H1 (cell line): ENCODE measurements around the gene DIAPH2. TPM values are rescaled to one million over a fixed set of nuclear protein-coding genes. Genes with fewer than 3 reads are reported as not detected.

Experiments
- CTCF ChIA-PET: fragments of 300-600 bp; sonication (Branson Sonifier 250); formaldehyde crosslinking; loops from one replicate; lab custom pipeline; 2021; ENCODE audit not compliant: partially characterized antibody; lab: Charles Lee
- POLR2A ChIA-PET: fragments of 300-600 bp; sonication (Branson Sonifier 250); formaldehyde crosslinking; loops from one replicate; lab custom pipeline; 2021; ENCODE audit warnings: inconsistent platforms; ENCODE audit not compliant: partially characterized antibody; lab: Charles Lee
- DNase-seq, 2 experiments: peaks; one replicate each; pipeline versions ENCODE4 v3.0.0 to v3.0.0-alpha.2; 2010 to 2022; ENCODE audit warnings: low spot score in 2 of 2, low read depth in 1 of 2, mixed read lengths in 1 of 2
- FAIRE-seq: peaks from 2 replicates; lab custom pipeline; 2011; peaks lifted over from hg19 to GRCh38; lab: Jason Lieb, UNC
- H2AFZ ChIP-seq: 2 replicates; pipeline ENCODE4 v1.8.1; 2012; ENCODE audit warnings: low read length, inconsistent platforms
- H2AK5ac ChIP-seq: 2 replicates; pipeline ENCODE4 v1.6.1; 2013; ENCODE audit warnings: low read depth, low read length
- H2BK120ac ChIP-seq: replicated peaks from 2 replicates; pipeline ENCODE3; 2013; ENCODE audit warnings: low read depth, low read length, inconsistent platforms
- H2BK12ac ChIP-seq: 2 replicates; pipeline ENCODE4 v1.6.1; 2013; ENCODE audit warnings: low read depth, low read length
- H2BK15ac ChIP-seq: 2 replicates; pipeline ENCODE4 v1.6.1; 2013; ENCODE audit warnings: low read length
- H2BK20ac ChIP-seq: 2 replicates; pipeline ENCODE4 v1.6.1; 2013; ENCODE audit warnings: low read length
- H2BK5ac ChIP-seq: 2 replicates; pipeline ENCODE4 v1.6.1; 2013; ENCODE audit warnings: low read depth, low read length
- H3K14ac ChIP-seq: 2 replicates; pipeline ENCODE4 v1.6.1; 2013; ENCODE audit warnings: inconsistent platforms; ENCODE audit not compliant: insufficient read length
- H3K18ac ChIP-seq: 2 replicates; pipeline ENCODE4 v1.6.1; 2013; ENCODE audit warnings: low read length; ENCODE audit errors: extremely low read depth
- H3K23ac ChIP-seq: 2 replicates; pipeline ENCODE4 v1.6.1; 2013; ENCODE audit warnings: inconsistent platforms; ENCODE audit not compliant: insufficient read length
- H3K23me2 ChIP-seq: 2 replicates; pipeline ENCODE4 v1.6.1; 2013; ENCODE audit warnings: low read depth, low read length
- H3K27ac ChIP-seq: 2 replicates; pipeline ENCODE4 v1.6.1; 2011; ENCODE audit warnings: low read depth, low read length, inconsistent platforms
- H3K27me3 ChIP-seq, 4 experiments: replicated peaks in 1 of 4; 1 replicate in 1 of 4; 2 replicates in 3 of 4; pipeline versions ENCODE4 v1.6.1 to v1.8.1; 2011 to 2013; ENCODE audit warnings: low read length in 3 of 4, mild to moderate bottlenecking in 3 of 4, inconsistent platforms in 2 of 4, mixed read lengths in 2 of 4, moderate library complexity in 1 of 4; ENCODE audit not compliant: control insufficient read depth in 3 of 4, insufficient read depth in 3 of 4; ENCODE audit errors: extremely low read depth in 1 of 4
- H3K36me3 ChIP-seq, 4 experiments: 2 replicates each; pipeline versions ENCODE4 v1.6.1 to v1.8.1; 2011 to 2013; ENCODE audit warnings: mild to moderate bottlenecking in 4 of 4, low read length in 3 of 4, moderate library complexity in 2 of 4, control low read depth in 1 of 4, inconsistent platforms in 1 of 4; ENCODE audit not compliant: insufficient read depth in 4 of 4, control insufficient read depth in 2 of 4
- H3K4ac ChIP-seq: replicated peaks from 2 replicates; pipeline ENCODE3; 2013; ENCODE audit warnings: low read length, low read depth, mixed read lengths, inconsistent platforms; ENCODE audit not compliant: insufficient read length
- H3K4me1 ChIP-seq, 4 experiments: replicated peaks in 1 of 4; 1 replicate in 1 of 4; 2 replicates in 3 of 4; pipeline versions ENCODE4 v1.6.1 to v1.8.1; 2011 to 2013; ENCODE audit warnings: low read length in 3 of 4, inconsistent platforms in 2 of 4, mixed read lengths in 1 of 4; ENCODE audit not compliant: insufficient read depth in 4 of 4, control insufficient read depth in 3 of 4
- H3K4me2 ChIP-seq, 2 experiments: 2 replicates each; pipeline versions ENCODE4 v1.6.1 to v1.8.1; 2011 to 2013; ENCODE audit warnings: low read depth in 2 of 2, low read length in 2 of 2, control low read depth in 1 of 2, inconsistent platforms in 1 of 2, mild to moderate bottlenecking in 1 of 2; ENCODE audit not compliant: insufficient read depth in 1 of 2
- H3K4me3 ChIP-seq, 4 experiments: fragments of 200-600, 300-600 bp in 1 of 4; sonication (generic), shearing (Covaris generic), sonication (Bioruptor Twin) in 1 of 4; 2 replicates each; pipeline versions ENCODE4 v1.5.1 to v1.8.1; 2011 to 2016; ENCODE audit warnings: low read length in 4 of 4, low read depth in 3 of 4, control low read depth in 2 of 4, inconsistent platforms in 2 of 4, mild to moderate bottlenecking in 2 of 4, mixed read lengths in 1 of 4, moderate library complexity in 1 of 4; ENCODE audit not compliant: insufficient read depth in 2 of 4; ENCODE audit errors: extremely low read depth in 1 of 4
- H3K56ac ChIP-seq: replicated peaks from 2 replicates; pipeline ENCODE3; 2013; ENCODE audit warnings: low read depth, mild to moderate bottlenecking, mixed read lengths, low read length, inconsistent platforms; ENCODE audit not compliant: insufficient read length
- H3K79me1 ChIP-seq: 2 replicates; pipeline ENCODE4 v1.6.1; 2013; ENCODE audit warnings: low read depth, low read length, control low read depth
- H3K79me2 ChIP-seq, 2 experiments: 2 replicates each; pipeline versions ENCODE4 v1.6.1 to v1.8.1; 2012 to 2013; ENCODE audit warnings: low read length in 2 of 2, mild to moderate bottlenecking in 2 of 2, inconsistent platforms in 1 of 2; ENCODE audit not compliant: insufficient read depth in 2 of 2, control insufficient read depth in 1 of 2
- H3K9ac ChIP-seq, 4 experiments: replicated peaks in 1 of 4; 1 replicate in 1 of 4; 2 replicates in 3 of 4; pipeline versions ENCODE4 v1.6.1 to v1.8.1; 2011 to 2013; ENCODE audit warnings: low read depth in 3 of 4, low read length in 3 of 4, control low read depth in 2 of 4, mild to moderate bottlenecking in 2 of 4, moderate library complexity in 2 of 4, inconsistent platforms in 1 of 4; ENCODE audit errors: extremely low read depth in 1 of 4
- H3K9me3 ChIP-seq, 2 experiments: 2 replicates each; pipeline versions ENCODE4 v1.6.1 to v1.8.1; 2012 to 2013; ENCODE audit warnings: mild to moderate bottlenecking in 2 of 2, moderate library complexity in 2 of 2, control low read depth in 1 of 2, inconsistent platforms in 1 of 2, low read depth in 1 of 2, low read length in 1 of 2, mixed read lengths in 1 of 2; ENCODE audit not compliant: insufficient read depth in 2 of 2
- H4K20me1 ChIP-seq, 2 experiments: replicated peaks in 1 of 2; 2 replicates each; pipeline versions ENCODE3 to v1.8.1; 2011 to 2013; ENCODE audit warnings: inconsistent platforms in 2 of 2, low read length in 2 of 2, mild to moderate bottlenecking in 1 of 2; ENCODE audit not compliant: insufficient read depth in 2 of 2, control insufficient read depth in 1 of 2
- H4K5ac ChIP-seq: 2 replicates; pipeline ENCODE4 v1.6.1; 2013; ENCODE audit warnings: low read length, low read depth, mixed read lengths, inconsistent platforms; ENCODE audit not compliant: insufficient read length
- H4K8ac ChIP-seq: 2 replicates; pipeline ENCODE4 v1.8.0; 2013; ENCODE audit warnings: mild to moderate bottlenecking, moderate library complexity, low read length, inconsistent platforms; ENCODE audit not compliant: insufficient read depth; ENCODE audit errors: extremely low read depth
- H4K91ac ChIP-seq: replicated peaks from 2 replicates; pipeline ENCODE3; 2013; ENCODE audit warnings: low read length, mixed read lengths, inconsistent platforms; ENCODE audit not compliant: insufficient read length
- ASH2L ChIP-seq: fragments of 200-600, 300-600 bp; sonication (generic); IDR thresholded peaks from one replicate; pipeline ENCODE4 v1.7.1; 2017; ENCODE audit warnings: low read length
- BRCA1 ChIP-seq: IDR thresholded peaks from 2 replicates; pipeline ENCODE4 v1.6.1; 2012; ENCODE audit warnings: low read depth, low read length, improper control_type of control experiment
- CBX8 ChIP-seq: fragments of 300-800, 300-1000 bp; sonication (generic); IDR thresholded peaks from 2 replicates; pipeline ENCODE4 v1.7.1; 2016; ENCODE audit warnings: low read depth, low read length, borderline replicate concordance
- CHD1 ChIP-seq: IDR thresholded peaks from 2 replicates; pipeline ENCODE4 v1.6.1; 2012; ENCODE audit warnings: low read depth, low read length, improper control_type of control experiment
- CREB1 ChIP-seq: IDR thresholded peaks from 2 replicates; pipeline ENCODE4 v1.6.1; 2012; ENCODE audit warnings: inconsistent platforms
- E2F6 ChIP-seq: IDR thresholded peaks from 2 replicates; pipeline ENCODE4 v1.6.1; 2012; ENCODE audit warnings: inconsistent platforms
- HDAC6 ChIP-seq: IDR thresholded peaks from one replicate; pipeline ENCODE4 v1.7.1; 2012; ENCODE audit warnings: low read depth, mild to moderate bottlenecking, inconsistent platforms, low read length, moderate library complexity
- JUN ChIP-seq: IDR thresholded peaks from 2 replicates; pipeline ENCODE4 v1.6.1; 2011; ENCODE audit warnings: low read depth, mild to moderate bottlenecking, improper control_type of control experiment, low read length
- POU5F1 ChIP-seq: IDR thresholded peaks from 2 replicates; pipeline ENCODE4 v1.6.1; 2011; ENCODE audit warnings: low read depth, mild to moderate bottlenecking, low read length, moderate library complexity
- SIN3A ChIP-seq, 2 experiments: IDR thresholded peaks in 1 of 2; conservative IDR thresholded peaks in 1 of 2; 2 replicates each; pipeline ENCODE4 v1.6.1; 2011 to 2012; ENCODE audit warnings: low read length in 2 of 2, improper control_type of control experiment in 1 of 2, low read depth in 1 of 2, mild to moderate bottlenecking in 1 of 2
- SRF ChIP-seq: IDR thresholded peaks from 2 replicates; pipeline ENCODE4 v1.6.1; 2011; ENCODE audit warnings: mild to moderate bottlenecking, low read depth, low read length, moderate library complexity
- SUZ12 ChIP-seq: fragments of 200-600 bp; sonication (generic); IDR thresholded peaks from 2 replicates; pipeline ENCODE4 v1.6.1; 2012; ENCODE audit warnings: mild to moderate bottlenecking, inconsistent platforms, low read length, moderate library complexity, mixed read lengths
- TBP ChIP-seq: IDR thresholded peaks from 2 replicates; pipeline ENCODE4 v1.6.1; 2011; ENCODE audit warnings: low read depth, low read length, improper control_type of control experiment
- ZNF274 ChIP-seq: IDR thresholded peaks from 2 replicates; pipeline ENCODE4 v1.7.0; 2012; ENCODE audit warnings: low read length, borderline replicate concordance; ENCODE audit errors: extremely low read depth
- WGBS, 2 experiments: shearing (Covaris generic) in 1 of 2; methylation state at CpG; one replicate each; pipeline versions ENCODE4 v1.1.6 to v1.1.7; 2013 to 2015; ENCODE audit warnings: low lambda C conversion rate in 2 of 2, mixed read lengths in 2 of 2, inconsistent platforms in 1 of 2, low coverage in 1 of 2, missing lambda C conversion rate in 1 of 2; ENCODE audit not compliant: insufficient replicate concordance in 2 of 2, insufficient coverage in 1 of 2, insufficient read length in 1 of 2; ENCODE audit errors: extremely low coverage in 1 of 2, missing lambda C conversion rate in 1 of 2; 5-methylcytosine and 5-hydroxymethylcytosine counted together
- polyA plus RNA-seq, 7 experiments: library from polyadenylated mRNA; depleted of rRNA in 3 of 7; stranded (reverse) in 5 of 7; unstranded in 2 of 7; fragments of >200 nt in 5 of 7; fragments of 200-250 nt in 2 of 7; gene quantifications; 1 replicate in 5 of 7; 2 replicates in 1 of 7; 4 replicates in 1 of 7; pipeline versions ENCODE4 v1.2.1 to v1.2.3, GENCODE V29; 2011 to 2013; ENCODE audit warnings: missing spikeins in 2 of 7, mixed read lengths in 2 of 7
- total RNA-seq: library from RNA; stranded (reverse); fragmentation: NEBNext Ultra II Directional; extraction: Animal tissue kit (Norgen Biotek cat#: 25700); gene quantifications from 2 replicates; pipeline ENCODE4 v1.2.1, GENCODE V29; 2021

The DIAPH2 gene
- total and polyA plus RNA-seq, 2 of the 8 experiments (the other 6 are each of a cell fraction or from before 2014, with no cell fraction given), result 4.4 to 24.3 TPM

- no peaks in the 10 kb centered on the region for H3K79me1 ChIP-seq
- CTCF ChIA-PET, result interaction anchor here (0.8 kb wide), 1 partner anchor 54 kb away, joined by 3 read pairs; no protein-coding TSS in a partner anchor
- no peak overlapping the region for H3K4me2 ChIP-seq
- H2BK20ac ChIP-seq, result no peak overlapping the region
- H2BK5ac ChIP-seq, result no peak overlapping the region
- DNase-seq, result no peak
- no peak overlapping the region for H4K91ac ChIP-seq
- no peak overlapping the region for H2BK12ac ChIP-seq
- WGBS, 2 experiments, result 75% methylated on average over 1 of the region's 1 CpG; no CpG with 5 or more reads in 1 of the 2 experiments
- no peak overlapping the region for H3K9ac ChIP-seq
- H2BK120ac ChIP-seq, result no peak overlapping the region
- no peak overlapping the region for H2BK15ac ChIP-seq
- no peak overlapping the region for H3K4ac ChIP-seq
- H3K9me3 ChIP-seq, result no peaks in the 10 kb centered on the region
- H3K18ac ChIP-seq, result no peak overlapping the region
- H3K23ac ChIP-seq, result no peak overlapping the region
- no peak overlapping the region for H2AFZ ChIP-seq
- no peaks in the 10 kb centered on the region for H3K23me2 ChIP-seq
- H3K4me1 ChIP-seq, result peaks cover 0 to 2% (median 0%) of the 10 kb centered on the region in 4 experiments; a peak in 1 of 7 replicates
- no peak overlapping the region for H3K27ac ChIP-seq
- H3K56ac ChIP-seq, result no peak overlapping the region
- POLR2A ChIA-PET, result no interaction called here
- no peak overlapping the region for H3K4me3 ChIP-seq
- no peak for FAIRE-seq
- no peaks in the 10 kb centered on the region for H3K27me3 ChIP-seq
- H3K14ac ChIP-seq, result no peak overlapping the region
- H3K36me3 ChIP-seq, result no peaks in the 10 kb centered on the region
- H3K79me2 ChIP-seq, result no peaks in the 10 kb centered on the region; a peak in 1 of 4 replicates
- no peak overlapping the region for H2AK5ac ChIP-seq
- H4K8ac ChIP-seq, result no peak overlapping the region
- no peaks in the 10 kb centered on the region for H4K20me1 ChIP-seq
- H4K5ac ChIP-seq, result no peak overlapping the region
- no peak for TF ChIP-seq CHD1
- TF ChIP-seq POU5F1, result no peak
- no peak for TF ChIP-seq CBX8
- TF ChIP-seq TBP, result no peak
- TF ChIP-seq SIN3A (conservative IDR thresholded peaks at IDR 0.05 in 1 of 2, IDR thresholded peaks at IDR 0.05 in 1 of 2; ENCODE audit: low read depth in 1 of 2, low read length in 2 of 2), result no peak
- no peak for TF ChIP-seq HDAC6
- TF ChIP-seq ZNF274, result no peak
- TF ChIP-seq SRF, result no peak
- TF ChIP-seq ASH2L, result no peak
- TF ChIP-seq E2F6, result no peak
- no peak for TF ChIP-seq SUZ12
- no peak for TF ChIP-seq CREB1
- TF ChIP-seq BRCA1, result no peak
- TF ChIP-seq JUN, result no peak
These were observed 19.2 kb downstream of the DIAPH2 start for GRCh38 chrX:96703816-96704215.
